Endothelial cell of umbilical vein (primary cell): Measurements from ENCODE around the gene OR52B2. TPM values are rescaled to one million over a fixed set of nuclear protein-coding genes. Genes with fewer than 3 reads are reported as not detected.

ENCODE experiments used
- BruUV-seq: library from RNA; stranded (reverse); fragments of 400-500 nt; replicated peaks from 2 replicates; lab custom pipeline; 2021; lab: Mats Ljungman, UMichigan
- CTCF ChIA-PET: fragments of 300-600, 350-600 bp; sonication (Branson Sonifier 250); formaldehyde crosslinking; loops from one replicate; lab custom pipeline; 2021; ENCODE audit warnings: antibody characterized with exemption, inconsistent platforms; lab: Charles Lee
- POLR2A ChIA-PET: fragments of 300-600, 350-600 bp; sonication (Branson Sonifier 250); formaldehyde crosslinking; loops from one replicate; lab custom pipeline; 2021; ENCODE audit warnings: antibody characterized with exemption, inconsistent platforms; lab: Charles Lee
- DNase-seq: peaks from one replicate; pipeline ENCODE4 v3.0.0-alpha.2; 2011; ENCODE audit warnings: low read depth, low spot score
- FAIRE-seq: peaks from 2 replicates; lab custom pipeline; 2011; peaks lifted over from hg19 to GRCh38; lab: Jason Lieb, UNC
- H2AFZ ChIP-seq: 2 replicates; pipeline ENCODE4 v1.6.0; 2012; ENCODE audit warnings: low read depth, low read length, control low read depth, inconsistent platforms
- H3K27ac ChIP-seq: 2 replicates; pipeline ENCODE4 v1.5.1; 2011; ENCODE audit warnings: low read depth, mild to moderate bottlenecking, control low read depth, low read length, moderate library complexity; ENCODE audit not compliant: insufficient read depth
- H3K27me3 ChIP-seq, 2 experiments: 2 replicates each; pipeline versions ENCODE4 v1.6.0 to v1.6.1; 2011; ENCODE audit warnings: low read length in 2 of 2, mixed read lengths in 1 of 2; ENCODE audit not compliant: control insufficient read depth in 2 of 2, insufficient read depth in 2 of 2
- H3K36me3 ChIP-seq, 2 experiments: 2 replicates in 1 of 2; 3 replicates in 1 of 2; pipeline ENCODE4 v1.5.1; 2011; ENCODE audit warnings: low read length in 2 of 2, mild to moderate bottlenecking in 1 of 2, moderate library complexity in 1 of 2; ENCODE audit not compliant: control insufficient read depth in 2 of 2, insufficient read depth in 2 of 2; ENCODE audit errors: extremely low read depth in 1 of 2
- H3K4me1 ChIP-seq: 3 replicates; pipeline ENCODE4 v1.5.1; 2011; ENCODE audit warnings: mild to moderate bottlenecking, low read length; ENCODE audit not compliant: control insufficient read depth, insufficient read depth; ENCODE audit errors: extremely low read depth
- H3K4me2 ChIP-seq: 2 replicates; pipeline ENCODE4 v1.6.1; 2011; ENCODE audit warnings: low read length, control low read depth, mixed read lengths; ENCODE audit not compliant: insufficient read depth
- H3K4me3 ChIP-seq, 3 experiments: fragments of 200-600 bp in 1 of 3; sonication (generic), shearing (Covaris generic) in 1 of 3; replicated peaks in 1 of 3; 2 replicates each; pipeline ENCODE4 v1.5.1; 2011 to 2016; ENCODE audit warnings: control low read depth in 3 of 3, low read length in 3 of 3, mild to moderate bottlenecking in 2 of 3, inconsistent platforms in 1 of 3, low read depth in 1 of 3, moderate library complexity in 1 of 3; ENCODE audit not compliant: insufficient read depth in 1 of 3
- H3K79me2 ChIP-seq: 2 replicates; pipeline ENCODE4 v1.6.0; 2012; ENCODE audit warnings: low read length, inconsistent platforms; ENCODE audit not compliant: control insufficient read depth, insufficient read depth
- H3K9ac ChIP-seq: replicated peaks from 2 replicates; pipeline ENCODE3; 2011; ENCODE audit warnings: low read length, control low read depth; ENCODE audit not compliant: insufficient read depth; ENCODE audit errors: extremely low read depth
- H3K9me1 ChIP-seq: replicated peaks from 3 replicates; pipeline ENCODE4 v1.6.0; 2011; ENCODE audit warnings: mild to moderate bottlenecking, low read length; ENCODE audit not compliant: control insufficient read depth, insufficient read depth; ENCODE audit errors: extremely low read depth
- H3K9me3 ChIP-seq: replicated peaks from 2 replicates; pipeline ENCODE4 v1.5.1; 2012; ENCODE audit warnings: low read length, inconsistent platforms; ENCODE audit not compliant: control insufficient read depth, insufficient read depth
- H4K20me1 ChIP-seq: replicated peaks from 2 replicates; pipeline ENCODE3; 2011; ENCODE audit warnings: mild to moderate bottlenecking, low read length; ENCODE audit not compliant: control insufficient read depth, insufficient read depth; ENCODE audit errors: extremely low read depth
- EZH2 ChIP-seq: IDR thresholded peaks from 2 replicates; pipeline ENCODE4 v1.6.1; 2012; ENCODE audit warnings: borderline replicate concordance, low read depth, mild to moderate bottlenecking, moderate library complexity, low read length, inconsistent platforms; ENCODE audit not compliant: severe bottlenecking
- JUN ChIP-seq: IDR thresholded peaks from 2 replicates; pipeline ENCODE4 v1.6.1; 2011; ENCODE audit warnings: borderline replicate concordance, low read depth; ENCODE audit not compliant: insufficient read length, insufficient read depth
- POLR2A ChIP-seq: IDR thresholded peaks from 2 replicates; pipeline ENCODE4 v1.6.1; 2012; ENCODE audit warnings: low read depth, mild to moderate bottlenecking, control low read depth, low read length
- POLR2AphosphoS5 ChIP-seq: IDR thresholded peaks from 2 replicates; pipeline ENCODE4 v1.6.1; 2012; ENCODE audit warnings: low read depth, mild to moderate bottlenecking, control low read depth, low read length, moderate library complexity; ENCODE audit not compliant: insufficient read depth
- dilution Hi-C: fragments of 300-500 bp; cut with MboI; formaldehyde crosslinking; loops from one replicate; pipeline ENCODE4 v1.15.0; 2019; ENCODE audit warnings: low sequenced_read_pairs; ENCODE audit not compliant: extremely low pct_ligation_motif_present
- intact Hi-C: fragments of 100-400 bp; cut with micrococcal nuclease; formaldehyde crosslinking; loops from one replicate; pipeline ENCODE4 v1.10.0; 2022
- polyA plus RNA-seq, 4 experiments: library from polyadenylated mRNA; depleted of rRNA in 3 of 4; stranded (reverse) in 3 of 4; unstranded in 1 of 4; fragments of >200 nt; gene quantifications; 2 replicates each; pipeline versions ENCODE4 v1.2.1 to v1.2.3, GENCODE V29; 2011 to 2012; ENCODE audit warnings: missing spikeins in 1 of 4
- total RNA-seq: library from RNA; stranded (reverse); gene quantifications from 2 replicates; pipeline ENCODE4 v1.2.3, GENCODE V29; 2021

OR52B2 gene
- total and polyA plus RNA-seq, 2 donors (not counting 3 experiments of a cell fraction or from before 2014, with no cell fraction given): not detected

- no peaks in the 10 kb centered on the region for H3K4me1 ChIP-seq
- H3K27me3 ChIP-seq: peaks cover 0 to 2% of the 10 kb centered on the region in 2 experiments
- BruUV-seq: no TSS peak
- intact Hi-C loops (no loop called here), dilution Hi-C loops (no loop called here)
- no peaks in the 10 kb centered on the region for H3K36me3 ChIP-seq
- H3K27ac ChIP-seq: no peak overlapping the region
- ChIA-PET POLR2A (no interaction called here), CTCF (interaction anchor here (0.7 kb wide), 2 partner anchors 161 to 637 kb away, joined by 3 read pairs; no protein-coding TSS in a partner anchor)
- DNase-seq (no peak), FAIRE-seq (no peak)
- H4K20me1 ChIP-seq: no peaks in the 10 kb centered on the region
- no peak for TF ChIP-seq POLR2AphosphoS5
- H3K9me3 ChIP-seq: no peaks in the 10 kb centered on the region
- no peak overlapping the region for H2AFZ ChIP-seq
- no peaks in the 10 kb centered on the region for H3K79me2 ChIP-seq
- no peak overlapping the region for H3K4me3 ChIP-seq
- no peaks in the 10 kb centered on the region for H3K9me1 ChIP-seq
- H3K9ac ChIP-seq: no peak overlapping the region
- H3K4me2 ChIP-seq: no peak overlapping the region
Measured at GRCh38 chr11:6175440-6175839, 5.3 kb upstream of the OR52B2 start.

GRCh38 chr11:6156628-6157359 is 13.3 kb downstream of the OR52B2 start:
- no peaks in the 10 kb centered on the region for H4K20me1 ChIP-seq
- intact Hi-C loops: no loop called here
- TF ChIP-seq POLR2AphosphoS5 (no peak), POLR2A (no peak), EZH2 (no peak), JUN (no peak)
- H3K79me2 ChIP-seq: no peaks in the 10 kb centered on the region
- ChIA-PET CTCF (interaction anchor here (1.1 kb wide), 1 partner anchor 11 kb away, joined by 3 read pairs; no protein-coding TSS in a partner anchor), POLR2A (no interaction called here)
- H3K9ac ChIP-seq: no peak overlapping the region
- dilution Hi-C loops: no loop called here
- no peak overlapping the region for H3K27ac ChIP-seq
- H3K9me1 ChIP-seq: no peaks in the 10 kb centered on the region
- H3K4me1 ChIP-seq: no peaks in the 10 kb centered on the region
- no peak for FAIRE-seq
- BruUV-seq: no TSS peak
- H3K4me2 ChIP-seq: no peak overlapping the region
- no peak overlapping the region for H2AFZ ChIP-seq
- no peak for DNase-seq
- H3K36me3 ChIP-seq: no peaks in the 10 kb centered on the region
- no peak overlapping the region for H3K4me3 ChIP-seq
- no peaks in the 10 kb centered on the region for H3K27me3 ChIP-seq
- H3K9me3 ChIP-seq: no peaks in the 10 kb centered on the region
